Osteoblast (primary cell): Measurements from ENCODE around the gene HIGD1C. TPM values are rescaled to one million over a fixed set of nuclear protein-coding genes. Genes with fewer than 3 reads are reported as not detected.
"Not testable (repeated sequence)": the region's sequence is repeated elsewhere in the genome, so short reads cannot be mapped to it uniquely, and the experiment has no call there.

ENCODE experiments used
- DNase-seq: peaks from one replicate; pipeline ENCODE4 v3.0.0; 2011; ENCODE audit warnings: low spot score, mixed read lengths; ENCODE audit not compliant: insufficient read length; ENCODE audit errors: missing footprints
- H2AFZ ChIP-seq: 2 replicates; pipeline ENCODE4 v1.6.0; 2011; ENCODE audit warnings: mild to moderate bottlenecking, low read length
- H3K27ac ChIP-seq: 2 replicates; pipeline ENCODE4 v1.5.1; 2011; ENCODE audit warnings: mild to moderate bottlenecking, low read depth, low read length, moderate library complexity
- H3K27me3 ChIP-seq: 2 replicates; pipeline ENCODE4 v1.6.0; 2012; ENCODE audit warnings: mild to moderate bottlenecking, control low read depth, inconsistent platforms, low read length, moderate library complexity; ENCODE audit not compliant: insufficient read depth
- H3K36me3 ChIP-seq: 2 replicates; pipeline ENCODE4 v1.5.1; 2011; ENCODE audit warnings: mild to moderate bottlenecking, low read length, control low read depth, moderate library complexity; ENCODE audit not compliant: insufficient read depth
- H3K4me1 ChIP-seq: 2 replicates; pipeline ENCODE4 v1.5.1; 2011; ENCODE audit warnings: mild to moderate bottlenecking, low read length, control low read depth, moderate library complexity; ENCODE audit not compliant: insufficient read depth
- H3K4me2 ChIP-seq: 2 replicates; pipeline ENCODE4 v1.6.0; 2011; ENCODE audit warnings: mild to moderate bottlenecking, low read length; ENCODE audit not compliant: insufficient read depth
- H3K4me3 ChIP-seq: fragments of 200-600 bp; sonication (generic); 3 replicates; pipeline ENCODE4 v1.5.1; 2012; ENCODE audit warnings: mild to moderate bottlenecking, low read length, inconsistent platforms; ENCODE audit not compliant: insufficient read depth
- H3K79me2 ChIP-seq: 2 replicates; pipeline ENCODE4 v1.6.0; 2012; ENCODE audit warnings: mild to moderate bottlenecking, low read length, control low read depth, inconsistent platforms; ENCODE audit not compliant: insufficient read depth
- H3K9me3 ChIP-seq: 2 replicates; pipeline ENCODE4 v1.5.1; 2011; ENCODE audit warnings: low read depth, low read length, control low read depth
- H4K20me1 ChIP-seq: 2 replicates; pipeline ENCODE4 v1.6.0; 2012; ENCODE audit warnings: mild to moderate bottlenecking, low read length, control low read depth; ENCODE audit not compliant: insufficient read depth
- CTCF ChIP-seq: IDR thresholded peaks from 2 replicates; pipeline ENCODE4 v1.5.1; 2011; ENCODE audit warnings: mild to moderate bottlenecking, low read depth, low read length, moderate library complexity; ENCODE audit errors: extremely low read depth
- total RNA-seq: library from RNA; depleted of rRNA; stranded (reverse); fragments of >200 nt; gene quantifications from 2 replicates; pipeline ENCODE4 v1.2.3, GENCODE V29; 2012

Gene HIGD1C
- total RNA-seq = not detected in 2 replicates

- Histone ChIP-seq H3K4me2 (no peak within 1 kb of the TSS), H3K27me3 (no peaks in the 10 kb centered on the region), H3K9me3 (no peaks in the 10 kb centered on the region), H3K79me2 (no peaks in the 10 kb centered on the region), H2AFZ (no peak within 1 kb of the TSS), H4K20me1 (no peaks in the 10 kb centered on the region), H3K27ac (no peak within 1 kb of the TSS), H3K36me3 (no peaks in the 10 kb centered on the region), H3K4me3 (no peak within 1 kb of the TSS), H3K4me1 (peaks cover 4% of the 10 kb centered on the region)
- DNase-seq = no peak
- no peak for TF ChIP-seq CTCF
These were observed at the start of gene HIGD1C for GRCh38 chr12:50952510-50952909. Gene HIGD1C, plus strand, starts transcription at chr12:50952544. Its CDS starts 1,455 bp downstream, at chr12:50953999.

GRCh38 chr12:50908479-50908878 is 43.9 kb upstream of the HIGD1C start:
- not testable (repeated sequence) for H3K36me3 ChIP-seq, H3K27me3 ChIP-seq, H2AFZ ChIP-seq, H3K4me1 ChIP-seq, H3K4me3 ChIP-seq, H4K20me1 ChIP-seq, H3K79me2 ChIP-seq, H3K4me2 ChIP-seq, DNase-seq, H3K9me3 ChIP-seq, H3K27ac ChIP-seq

- H3K9me3 ChIP-seq = peaks cover 10% of the 10 kb centered on the region
- H3K27me3 ChIP-seq, H3K4me1 ChIP-seq, DNase-seq, H3K4me2 ChIP-seq, H3K79me2 ChIP-seq, H2AFZ ChIP-seq, H4K20me1 ChIP-seq, H3K4me3 ChIP-seq, H3K36me3 ChIP-seq, H3K27ac ChIP-seq: not testable (repeated sequence)
These were observed 40.0 kb upstream of the HIGD1C start for GRCh38 chr12:50912361-50912760.

- Histone ChIP-seq H3K9me3 (peaks cover 10% of the 10 kb centered on the region), H3K79me2 (no peaks in the 10 kb centered on the region), H4K20me1 (no peaks in the 10 kb centered on the region), H3K4me2 (no peak overlapping the region), H3K27me3 (no peaks in the 10 kb centered on the region), H3K4me3 (no peak overlapping the region), H2AFZ (no peak overlapping the region), H3K4me1 (no peaks in the 10 kb centered on the region), H3K36me3 (no peaks in the 10 kb centered on the region), H3K27ac (no peak overlapping the region)
- DNase-seq = no peak
- TF ChIP-seq CTCF = no peak
These were observed 39.1 kb upstream of the HIGD1C start for GRCh38 chr12:50913224-50913623.

- no peak overlapping the region for H2AFZ ChIP-seq
- no peaks in the 10 kb centered on the region for H3K27me3 ChIP-seq
- H3K4me3 ChIP-seq = no peak overlapping the region
- H3K79me2 ChIP-seq = no peaks in the 10 kb centered on the region
- no peak for DNase-seq
- TF ChIP-seq CTCF = no peak
- H3K9me3 ChIP-seq = peaks cover 10% of the 10 kb centered on the region
- H3K4me2 ChIP-seq = no peak overlapping the region
- no peaks in the 10 kb centered on the region for H3K4me1 ChIP-seq
- H3K36me3 ChIP-seq = no peaks in the 10 kb centered on the region
- no peak overlapping the region for H3K27ac ChIP-seq
- H4K20me1 ChIP-seq = no peaks in the 10 kb centered on the region
These were observed 37.4 kb upstream of the HIGD1C start for GRCh38 chr12:50914872-50915484.
